ENCODE measurements around the gene KRTAP5-3.
"Not testable (repeated sequence)": the region's sequence is repeated elsewhere in the genome, so short reads cannot be mapped to it uniquely, and the experiment has no call there.

KRTAP5-3 gene

GRCh38 chr11:1618231-1618630 lies 10.0 kb upstream of the KRTAP5-3 start:
- DNase-seq: peak; percentile 21

- not testable (repeated sequence) for DNase-seq
Observed at GRCh38 chr11:1607901-1608300, 362 bp downstream of the KRTAP5-3 start.

DNA sequence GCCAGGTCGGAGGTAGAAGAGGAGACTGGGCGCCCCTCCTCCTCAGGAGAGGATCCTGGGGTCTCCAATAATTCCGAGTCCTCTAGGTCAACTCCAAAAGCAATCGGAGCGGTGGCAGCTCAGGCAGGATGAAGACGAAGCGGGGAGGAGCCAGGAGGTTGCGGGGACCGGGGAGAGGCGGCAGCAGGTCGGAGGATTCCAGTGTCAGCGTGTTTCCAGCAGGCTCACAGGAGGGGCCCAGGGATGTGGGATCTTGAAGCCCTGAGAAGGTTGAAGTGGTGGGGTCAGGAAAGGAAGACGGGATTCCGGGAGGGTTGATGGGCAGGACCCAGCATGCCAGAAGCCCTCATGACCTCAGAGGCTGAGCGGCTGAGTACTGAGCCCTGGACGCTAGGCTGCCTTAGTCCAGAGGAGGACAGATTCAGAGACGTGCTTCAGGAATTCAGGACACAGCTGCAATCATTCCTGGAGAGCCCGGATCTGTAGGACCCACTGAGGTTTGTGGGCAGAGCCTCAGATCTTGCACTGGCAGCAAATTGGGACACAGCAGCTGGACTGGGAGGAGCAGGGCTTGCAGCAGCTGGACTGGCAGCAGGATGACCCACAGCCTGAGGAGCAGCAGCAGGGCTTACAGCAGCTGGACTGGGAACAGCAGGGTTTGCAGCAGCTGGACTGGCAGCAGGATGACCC lies 962 bp downstream of the KRTAP5-3 start:
- not testable (repeated sequence) for DNase-seq

- not testable (repeated sequence) for DNase-seq
Observed at GRCh38 chr11:1605923-1606322, 2.3 kb downstream of the KRTAP5-3 start.

DNA sequence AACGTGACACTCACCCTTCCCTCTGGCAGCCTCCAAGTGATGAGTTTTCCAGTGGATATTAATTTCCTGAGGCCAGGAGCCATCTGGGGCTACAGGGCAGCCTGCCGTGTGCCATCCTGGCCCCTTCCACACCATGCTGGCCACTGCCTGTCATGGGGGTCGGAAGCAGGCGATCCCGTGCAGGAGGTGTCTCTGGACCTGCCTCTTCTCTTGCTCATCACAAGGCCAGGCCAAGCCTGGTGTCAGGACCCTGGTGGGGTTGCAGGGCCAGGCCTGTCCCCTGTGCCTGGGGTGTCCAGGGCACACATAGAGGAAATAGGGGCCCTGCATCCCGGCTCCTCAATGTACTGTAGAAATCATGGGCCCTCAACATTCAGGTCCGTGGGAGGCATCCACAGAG lies 3.6 kb downstream of the KRTAP5-3 start:
- no peak for DNase-seq

DNA sequence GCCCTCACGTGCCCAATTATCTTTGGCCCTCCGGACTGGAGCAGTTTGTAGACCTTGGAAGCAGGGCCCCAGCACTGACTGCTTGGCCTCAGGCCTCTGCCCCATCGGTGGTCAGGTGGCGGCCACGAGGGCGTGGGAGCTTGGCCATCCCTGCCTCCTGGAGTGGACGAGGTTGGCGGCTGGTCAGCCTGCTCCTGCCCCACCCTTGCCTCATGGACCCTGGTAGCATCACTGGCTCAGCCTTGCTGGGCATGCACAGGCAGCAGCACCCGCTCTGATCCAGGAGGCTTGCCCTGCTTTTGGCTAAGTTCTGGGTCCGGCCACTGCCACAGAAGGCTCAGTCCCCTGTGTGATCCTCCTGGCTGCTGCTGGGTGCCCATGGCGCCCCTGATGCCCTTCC lies 4.1 kb downstream of the KRTAP5-3 start:
- no peak for DNase-seq

DNA sequence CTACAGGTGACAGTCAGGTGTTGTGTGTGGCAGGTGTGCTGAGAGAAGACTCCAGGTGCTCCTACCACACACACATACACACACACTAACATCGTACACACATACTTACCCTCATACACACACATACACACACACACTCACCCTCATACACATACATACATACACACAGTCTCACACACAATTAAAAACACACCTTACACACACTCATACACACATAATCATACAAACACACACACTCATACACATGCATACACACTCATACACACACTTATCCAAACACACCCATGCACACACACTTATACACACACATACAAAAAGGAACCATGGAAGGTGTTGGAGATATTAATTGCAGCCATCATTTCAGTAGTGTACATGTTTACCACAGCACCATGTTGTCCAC lies 4.6 kb downstream of the KRTAP5-3 start:
- DNase-seq: no peak

DNA sequence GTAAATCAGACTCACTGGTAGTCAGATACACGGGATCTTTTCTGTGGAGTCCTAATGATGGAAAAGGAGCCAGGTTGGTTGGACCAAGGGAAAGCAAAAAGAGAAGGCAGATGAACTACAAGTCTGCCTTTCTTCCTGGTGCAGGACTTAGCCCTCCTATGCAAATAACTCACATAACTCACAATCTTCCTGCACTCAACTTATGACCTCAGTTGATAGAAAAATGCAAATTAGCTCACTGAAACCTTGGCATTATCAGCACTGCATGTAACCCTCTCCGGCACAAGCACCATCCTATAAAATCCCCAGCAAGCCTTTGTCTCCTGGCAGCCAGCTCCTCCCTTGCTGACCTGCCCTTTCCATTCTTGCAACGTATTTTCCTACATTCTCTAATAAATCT lies 6.6 kb downstream of the KRTAP5-3 start:
- not testable (repeated sequence) for DNase-seq

- no peak for DNase-seq
Observed at GRCh38 chr11:1600626-1601025, 7.6 kb downstream of the KRTAP5-3 start.

- DNase-seq: no peak
Observed at GRCh38 chr11:1598816-1599215, 9.4 kb downstream of the KRTAP5-3 start.

GRCh38 chr11:1598406-1598805 lies 9.9 kb downstream of the KRTAP5-3 start:
- not testable (repeated sequence) for DNase-seq

GRCh38 chr11:1597994-1598380 lies 10.3 kb downstream of the KRTAP5-3 start, which contains the start of gene KRTAP5-2:
Gene KRTAP5-2, minus strand, starts transcription at chr11:1598294. Its CDS starts 44 bp downstream, at chr11:1598250.
- DNase-seq: no peak

GRCh38 chr11:1597331-1597993 lies 10.8 kb downstream of the KRTAP5-3 start:
- DNase-seq: no peak

DNA sequence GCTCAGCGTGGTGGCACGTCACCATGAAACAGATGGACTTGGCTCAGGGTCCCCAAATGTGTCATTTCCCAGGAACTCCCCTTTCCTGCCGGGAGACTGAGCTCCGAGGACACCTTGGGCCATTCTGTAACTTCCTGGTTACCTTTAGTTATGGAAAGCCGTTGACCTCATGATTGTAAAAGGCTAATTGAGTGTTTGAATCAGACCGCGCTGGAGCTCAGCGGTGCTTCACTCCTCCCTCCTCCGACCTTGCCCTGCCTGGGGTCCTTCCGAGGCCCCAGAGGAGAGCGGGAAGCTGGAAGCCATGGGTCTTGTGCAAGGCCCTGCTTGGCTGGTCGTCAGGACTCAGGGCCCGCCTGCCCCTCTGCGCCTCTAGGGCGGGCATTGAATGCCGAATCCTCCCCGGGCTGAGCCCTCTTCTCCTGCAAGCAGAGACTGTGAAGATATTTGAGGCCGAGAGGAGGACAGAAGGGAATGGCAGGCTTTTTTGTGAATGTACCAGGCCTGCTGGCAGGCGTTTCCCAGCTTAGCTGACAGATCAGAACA lies 11.6 kb downstream of the KRTAP5-3 start:
- DNase-seq: not testable (repeated sequence)

GRCh38 chr11:1595994-1596575 lies 12.2 kb downstream of the KRTAP5-3 start:
- DNase-seq: not testable (repeated sequence)

DNA sequence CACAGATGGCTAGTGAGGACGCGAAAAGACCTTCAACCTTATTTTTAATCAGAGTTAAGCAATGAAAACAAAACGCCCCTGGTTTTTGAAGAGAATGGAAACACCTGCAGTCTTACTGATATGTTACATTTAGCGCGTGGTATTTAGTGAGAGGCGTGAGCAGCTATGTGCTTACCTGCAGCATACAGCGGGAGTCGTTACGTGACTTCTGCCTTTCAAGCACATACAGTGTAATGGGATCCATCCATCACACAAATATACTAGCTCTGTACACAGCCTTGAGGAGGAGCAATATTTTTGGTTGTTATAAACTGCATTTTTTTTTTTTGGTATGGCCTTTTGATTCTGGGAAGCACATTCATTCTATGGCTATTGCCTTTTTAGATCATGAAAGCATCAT lies 15.6 kb downstream of the KRTAP5-3 start:
- no peak for DNase-seq

GRCh38 chr11:1589996-1590395 lies 18.3 kb downstream of the KRTAP5-3 start:
- no peak for DNase-seq

DNA sequence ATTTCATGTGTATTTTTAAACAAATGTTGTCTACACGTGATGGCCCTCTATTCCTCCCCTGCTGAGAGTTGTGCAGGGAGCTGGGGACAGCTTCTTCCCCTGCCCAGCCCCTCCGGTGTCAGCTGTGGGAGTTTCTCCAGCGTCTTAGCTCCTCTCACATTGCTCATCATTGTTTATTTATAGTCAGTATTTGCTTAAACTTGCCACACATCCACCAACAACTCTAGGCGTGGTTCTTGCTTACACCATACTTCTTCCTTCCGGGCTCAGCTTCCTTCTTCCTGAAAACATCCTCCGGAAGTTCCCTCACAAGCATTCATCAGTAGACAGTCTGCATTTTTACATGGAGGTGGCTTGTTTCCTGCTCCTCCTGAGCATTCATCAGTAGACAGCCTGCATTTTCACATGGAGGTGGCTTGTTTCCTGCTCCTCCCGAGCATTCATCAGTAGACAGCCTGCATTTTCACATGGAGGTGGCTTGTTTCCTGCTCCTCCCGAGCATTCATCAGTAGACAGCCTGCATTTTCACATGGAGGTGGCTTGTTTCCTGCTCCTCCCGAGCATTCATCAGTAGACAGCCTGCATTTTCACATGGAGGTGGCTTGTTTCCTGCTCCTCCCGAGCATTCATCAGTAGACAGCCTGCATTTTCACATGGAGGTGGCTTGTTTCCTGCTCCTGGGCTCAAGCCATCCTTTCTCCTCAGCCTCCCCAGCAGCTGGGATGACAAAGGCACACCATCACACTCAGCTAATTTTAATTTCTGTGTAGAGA lies 18.9 kb downstream of the KRTAP5-3 start:
- not testable (repeated sequence) for DNase-seq

- no peak for DNase-seq
Observed at GRCh38 chr11:1586699-1587098, 21.6 kb downstream of the KRTAP5-3 start.

- not testable (repeated sequence) for DNase-seq
Observed at GRCh38 chr11:1584661-1585370, 23.4 kb downstream of the KRTAP5-3 start, which contains the start of gene KRTAP5-1. Gene KRTAP5-1, minus strand, starts transcription at chr11:1585283. Its CDS starts 34 bp downstream, at chr11:1585249.

DNA sequence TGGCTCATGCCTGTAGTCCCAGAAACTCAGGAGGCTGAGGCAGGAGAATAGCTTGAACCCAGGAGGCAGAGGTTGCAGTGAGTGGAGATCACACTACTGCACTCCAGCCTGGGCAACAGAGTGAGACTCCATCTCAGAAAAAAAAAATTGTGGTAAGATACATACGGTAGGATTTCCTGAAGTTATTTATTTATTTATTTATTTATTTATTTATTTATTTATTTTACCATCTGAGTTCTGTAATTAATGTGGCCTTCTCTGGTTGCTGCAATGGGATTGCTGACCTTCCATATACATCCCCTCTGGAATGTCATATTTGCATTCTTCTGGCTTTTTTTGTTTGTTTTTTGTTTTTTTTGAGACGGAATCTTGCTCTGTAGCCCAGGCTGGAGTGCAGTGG lies 25.4 kb downstream of the KRTAP5-3 start:
- not testable (repeated sequence) for DNase-seq

DNA sequence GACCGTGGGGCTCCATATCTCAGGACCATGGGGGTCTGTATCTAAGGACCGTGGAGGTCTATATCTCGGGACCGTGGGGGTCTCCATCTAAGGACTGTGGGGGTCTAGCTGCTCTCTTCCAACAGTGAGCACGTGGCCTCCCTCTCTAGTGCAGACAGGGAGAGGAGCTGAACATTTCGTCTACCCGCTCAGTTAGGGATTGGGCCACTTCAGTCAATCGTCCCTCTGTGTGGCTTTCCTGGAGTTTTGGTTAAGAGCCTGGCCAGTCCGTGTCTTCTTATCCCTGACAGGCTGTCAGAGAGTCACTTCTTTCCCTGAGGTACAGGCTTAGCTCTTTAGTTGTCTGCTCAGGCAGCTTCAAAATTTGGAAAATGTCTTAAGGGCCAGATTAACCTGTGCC lies 26.3 kb downstream of the KRTAP5-3 start:
- DNase-seq: no peak

Measured in fibroblast of skin of abdomen (primary cell).